IMR-90 (cell line): Measurements from ENCODE around the gene CDCP1. TPM values are rescaled to one million over a fixed set of nuclear protein-coding genes. Genes with fewer than 3 reads are reported as not detected.

ENCODE experiments used
- ATAC-seq: fragments of 200-7000 bp; cut with Tn5 transposase; 2 replicates; pipeline ENCODE4 v1.9.1; 2020; ENCODE audit warnings: low read depth, mild to moderate bottlenecking, moderate library complexity
- BruUV-seq: library from RNA; stranded (reverse); fragments of 400-500 nt; replicated peaks from 2 replicates; lab custom pipeline; 2021; lab: Mats Ljungman, UMichigan
- CTCF ChIA-PET: fragments of 300-600 bp; formaldehyde crosslinking; extraction: SDS; loops from one replicate; lab custom pipeline; 2021; ENCODE audit warnings: antibody characterized with exemption; lab: Yijun Ruan, JAX
- POLR2A ChIA-PET: fragments of 300-600 bp; sonication (Branson Sonifier 250); formaldehyde crosslinking; loops from one replicate; lab custom pipeline; 2022; ENCODE audit warnings: antibody characterized with exemption; ENCODE audit not compliant: unreplicated experiment; lab: Charles Lee
- DNase-seq: peaks from one replicate; pipeline ENCODE4 v3.0.0; 2013
- H2AFZ ChIP-seq: replicated peaks from 2 replicates; pipeline ENCODE3; 2013; ENCODE audit warnings: low read length, mild to moderate bottlenecking; ENCODE audit not compliant: poor library complexity
- H2AK5ac ChIP-seq: 2 replicates; pipeline ENCODE4 v1.6.1; 2013; ENCODE audit warnings: low read depth, low read length, inconsistent platforms
- H2AK9ac ChIP-seq: replicated peaks from 2 replicates; pipeline ENCODE3; 2013; ENCODE audit warnings: mild to moderate bottlenecking, low read depth, low read length, moderate library complexity; ENCODE audit not compliant: poor library complexity
- H2BK120ac ChIP-seq: 2 replicates; pipeline ENCODE4 v1.6.1; 2013; ENCODE audit warnings: low read depth, low read length, inconsistent platforms
- H2BK15ac ChIP-seq: 3 replicates; pipeline ENCODE4 v1.6.1; 2013; ENCODE audit warnings: low read depth, low read length, inconsistent platforms
- H2BK20ac ChIP-seq: 2 replicates; pipeline ENCODE4 v1.6.1; 2013; ENCODE audit warnings: low read depth, mild to moderate bottlenecking, inconsistent platforms, low read length, moderate library complexity
- H2BK5ac ChIP-seq: 2 replicates; pipeline ENCODE4 v1.6.1; 2013; ENCODE audit warnings: mild to moderate bottlenecking, low read depth, low read length, inconsistent platforms; ENCODE audit not compliant: poor library complexity, severe bottlenecking
- H3K14ac ChIP-seq: replicated peaks from 2 replicates; pipeline ENCODE4 v1.6.1; 2013; ENCODE audit warnings: low read depth, low read length, inconsistent platforms
- H3K18ac ChIP-seq: 2 replicates; pipeline ENCODE4 v1.6.1; 2013; ENCODE audit warnings: low read depth, low read length, control low read depth
- H3K23ac ChIP-seq: 2 replicates; pipeline ENCODE4 v1.6.1; 2013; ENCODE audit warnings: low read depth, low read length, inconsistent platforms
- H3K27ac ChIP-seq: 2 replicates; pipeline ENCODE4 v1.5.1; 2013; ENCODE audit warnings: mild to moderate bottlenecking, control low read depth, low read length; ENCODE audit not compliant: insufficient read depth
- H3K27me3 ChIP-seq: 2 replicates; pipeline ENCODE4 v1.6.1; 2013; ENCODE audit warnings: low read length; ENCODE audit not compliant: control insufficient read depth, insufficient read depth
- H3K36me3 ChIP-seq: 2 replicates; pipeline ENCODE4 v1.6.1; 2013; ENCODE audit warnings: low read length, mixed read lengths; ENCODE audit not compliant: control insufficient read depth, insufficient read depth
- H3K4ac ChIP-seq: 2 replicates; pipeline ENCODE4 v1.6.1; 2013; ENCODE audit warnings: low read depth, low read length, inconsistent platforms
- H3K4me1 ChIP-seq: 2 replicates; pipeline ENCODE4 v1.6.1; 2013; ENCODE audit warnings: low read length, mixed read lengths; ENCODE audit not compliant: control insufficient read depth, insufficient read depth
- H3K4me2 ChIP-seq: 2 replicates; pipeline ENCODE4 v1.6.1; 2013; ENCODE audit warnings: low read depth, mild to moderate bottlenecking, control low read depth, low read length, moderate library complexity
- H3K4me3 ChIP-seq: 2 replicates; pipeline ENCODE4 v1.5.1; 2013; ENCODE audit warnings: low read depth, mild to moderate bottlenecking, control low read depth, low read length, moderate library complexity; ENCODE audit not compliant: insufficient read depth
- H3K56ac ChIP-seq: 2 replicates; pipeline ENCODE4 v1.6.1; 2013; ENCODE audit warnings: low read length, inconsistent platforms; ENCODE audit not compliant: insufficient read depth; ENCODE audit errors: extremely low read depth
- H3K79me1 ChIP-seq, 2 experiments: 2 replicates each; pipeline ENCODE4 v1.6.1; 2013; ENCODE audit warnings: low read length in 2 of 2, inconsistent platforms in 1 of 2, low read depth in 1 of 2
- H3K9ac ChIP-seq: 2 replicates; pipeline ENCODE4 v1.6.1; 2013; ENCODE audit warnings: low read depth, low read length, control low read depth
- H3K9me1 ChIP-seq: 2 replicates; pipeline ENCODE4 v1.6.1; 2013; ENCODE audit warnings: low read length, inconsistent platforms; ENCODE audit not compliant: insufficient read depth
- H3K9me3 ChIP-seq: 2 replicates; pipeline ENCODE4 v1.6.1; 2013; ENCODE audit warnings: low read length; ENCODE audit not compliant: control insufficient read depth, insufficient read depth
- H4K20me1 ChIP-seq: 2 replicates; pipeline ENCODE4 v1.6.1; 2013; ENCODE audit warnings: low read length, inconsistent platforms; ENCODE audit not compliant: insufficient read depth
- H4K5ac ChIP-seq: 2 replicates; pipeline ENCODE4 v1.6.1; 2013; ENCODE audit warnings: mild to moderate bottlenecking, low read depth, low read length, control low read depth
- H4K8ac ChIP-seq, 2 experiments: 2 replicates each; pipeline ENCODE4 v1.6.1; 2013; ENCODE audit warnings: low read depth in 2 of 2, low read length in 2 of 2, control low read depth in 1 of 2, inconsistent platforms in 1 of 2
- H4K91ac ChIP-seq: 2 replicates; pipeline ENCODE4 v1.6.1; 2013; ENCODE audit warnings: low read depth, low read length, inconsistent platforms; ENCODE audit not compliant: insufficient read depth
- CEBPB ChIP-seq: IDR thresholded peaks from 2 replicates; pipeline ENCODE4 v1.6.1; 2012; ENCODE audit warnings: low read depth, low read length, improper control_type of control experiment
- CHD1 ChIP-seq: IDR thresholded peaks from 2 replicates; pipeline ENCODE4 v1.6.1; 2012; ENCODE audit warnings: low read depth, low read length, improper control_type of control experiment
- NFE2L2 ChIP-seq: fragments of 150-350 bp; IDR thresholded peaks from 2 replicates; pipeline ENCODE4 v1.6.1; 2016; ENCODE audit warnings: low read depth, mild to moderate bottlenecking, low read length
- RCOR1 ChIP-seq: IDR thresholded peaks from 2 replicates; pipeline ENCODE4 v1.6.1; 2012; ENCODE audit warnings: mild to moderate bottlenecking, low read length, improper control_type of control experiment; ENCODE audit not compliant: insufficient replicate concordance
- WGBS, 2 experiments: methylation state at CpG; one replicate each; pipeline versions ENCODE4 v1.1.5 to v1.1.7; 2013; ENCODE audit warnings: missing lambda C conversion rate in 2 of 2; ENCODE audit not compliant: insufficient read length in 1 of 2; ENCODE audit errors: extremely low coverage in 2 of 2; 5-methylcytosine and 5-hydroxymethylcytosine counted together
- dilution Hi-C: fragments of 300-500 bp; cut with HindIII; formaldehyde crosslinking; loops from one replicate; pipeline ENCODE4 v1.14.3; 2018; ENCODE audit warnings: low sequenced_read_pairs; ENCODE audit not compliant: unreplicated experiment
- in situ Hi-C: fragments of 300-500 bp; cut with MboI; formaldehyde crosslinking; loops from 3 replicates; pipeline ENCODE4 v1.14.3; 2019; ENCODE audit warnings: low sequenced_read_pairs, inconsistent platforms, mixed read lengths
- intact Hi-C: fragments of 100-400 bp; cut with micrococcal nuclease; formaldehyde crosslinking; loops from 2 replicates; pipeline ENCODE4 v1.10.0; 2022
- polyA plus RNA-seq, 3 experiments: library from polyadenylated mRNA; depleted of rRNA; stranded (reverse); fragments of >200 nt; gene quantifications; 2 replicates each; pipeline ENCODE4 v1.2.3, GENCODE V29; 2012; ENCODE audit warnings: low replicate concordance in 1 of 3
- total RNA-seq: library from RNA; depleted of rRNA; stranded (reverse); fragments of >200 nt; gene quantifications from 2 replicates; pipeline ENCODE4 v1.2.3, GENCODE V29; 2012
- TF ChIP-seq, protein P1 (sequence below): fragments of 150-350 bp; IDR thresholded peaks from 2 replicates; pipeline ENCODE4 v1.6.1; 2016; ENCODE audit warnings: low read depth, mild to moderate bottlenecking, low read length, moderate library complexity, borderline replicate concordance

CDCP1 gene
- total and polyA plus RNA-seq, 2 of the 4 experiments (the other 2 are of a cell fraction): 2.5 to 3.8 TPM

DNA sequence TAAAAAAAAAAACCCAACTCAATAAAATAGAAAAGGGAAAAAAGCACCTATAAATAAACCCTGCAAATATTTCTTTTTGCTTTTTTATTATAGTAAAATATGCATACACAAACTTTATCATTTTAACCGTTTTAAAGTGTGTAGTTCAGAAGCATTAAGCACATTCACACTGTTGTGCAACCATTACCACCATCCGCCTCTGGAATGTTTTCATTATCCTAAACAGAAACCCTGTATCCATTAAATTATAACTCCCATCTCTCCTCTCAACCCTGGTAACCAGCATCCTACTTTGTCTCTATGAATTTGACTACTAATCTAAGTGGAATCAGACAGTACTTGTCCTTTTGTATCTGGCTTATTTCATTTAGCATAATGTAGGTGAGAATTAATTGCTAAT lies 15.0 kb downstream of the CDCP1 start:
- ATAC-seq: peak; percentile 28; the same call in 1 of the 2 replicates
- Histone ChIP-seq H4K8ac (peak overlapping the region; percentile 77 to 91; a peak in 3 of 4 replicates), H3K23ac (no peak overlapping the region), H4K20me1 (no peaks in the 10 kb centered on the region), H3K79me1 (peaks cover 13 to 42% of the 10 kb centered on the region in 2 experiments), H3K18ac (peak overlapping the region; percentile 80), H2BK15ac (0 out of 3 replicates have a peak overlapping the region, but pooled peaks have one; percentile 96), H4K91ac (peak overlapping the region; percentile 92; the same call in 1 of the 2 replicates), H4K5ac (peak overlapping the region; percentile 38; the same call in 1 of the 2 replicates), H3K56ac (peak overlapping the region; percentile 10; the same call in 1 of the 2 replicates), H3K9me1 (peaks cover 10% of the 10 kb centered on the region), H2AK9ac (no peak overlapping the region), H3K14ac (no peak overlapping the region; the same call in 1 of the 2 replicates), H2AK5ac (no peak overlapping the region), H2BK20ac (peak overlapping the region; percentile 64; the same call in 1 of the 2 replicates), H3K4ac (peak overlapping the region; percentile 93; the same call in 1 of the 2 replicates), H3K36me3 (no peaks in the 10 kb centered on the region), H3K9ac (no peak overlapping the region), H3K4me3 (no peak overlapping the region), H2AFZ (no peak overlapping the region), H3K27me3 (no peaks in the 10 kb centered on the region), H3K4me1 (peaks cover 22% of the 10 kb centered on the region), H3K9me3 (no peaks in the 10 kb centered on the region), H2BK5ac (peak overlapping the region; percentile 91), H3K4me2 (no peak overlapping the region), H3K27ac (peak overlapping the region; percentile 66; the same call in 1 of the 2 replicates), H2BK120ac (peak overlapping the region; percentile 95; the same call in 1 of the 2 replicates)
- TF ChIP-seq, protein P1, sequence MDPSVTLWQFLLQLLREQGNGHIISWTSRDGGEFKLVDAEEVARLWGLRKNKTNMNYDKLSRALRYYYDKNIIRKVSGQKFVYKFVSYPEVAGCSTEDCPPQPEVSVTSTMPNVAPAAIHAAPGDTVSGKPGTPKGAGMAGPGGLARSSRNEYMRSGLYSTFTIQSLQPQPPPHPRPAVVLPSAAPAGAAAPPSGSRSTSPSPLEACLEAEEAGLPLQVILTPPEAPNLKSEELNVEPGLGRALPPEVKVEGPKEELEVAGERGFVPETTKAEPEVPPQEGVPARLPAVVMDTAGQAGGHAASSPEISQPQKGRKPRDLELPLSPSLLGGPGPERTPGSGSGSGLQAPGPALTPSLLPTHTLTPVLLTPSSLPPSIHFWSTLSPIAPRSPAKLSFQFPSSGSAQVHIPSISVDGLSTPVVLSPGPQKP: no peak
- peak; percentile 91 for TF ChIP-seq CEBPB
- TF ChIP-seq CHD1: no peak
- no peak for TF ChIP-seq NFE2L2
- no peak for TF ChIP-seq RCOR1
- WGBS, 2 experiments: no CpG with 5 or more reads among the region's 2 CpGs
- no TSS peak for BruUV-seq
- dilution Hi-C loops (no loop called here), in situ Hi-C loops (no loop called here), intact Hi-C loops (loop anchor here (5.0 kb wide), 1 partner anchor 81 kb away; no protein-coding TSS in a partner anchor)
- ChIA-PET POLR2A (interaction anchor here (0.6 kb wide), 1 partner anchor 93 kb away, joined by 3 read pairs; no protein-coding TSS in a partner anchor), CTCF (no interaction called here)
- DNase-seq: peak; percentile 45
